ENCODE measurements around the gene NOL12.

NOL12 gene

DNA sequence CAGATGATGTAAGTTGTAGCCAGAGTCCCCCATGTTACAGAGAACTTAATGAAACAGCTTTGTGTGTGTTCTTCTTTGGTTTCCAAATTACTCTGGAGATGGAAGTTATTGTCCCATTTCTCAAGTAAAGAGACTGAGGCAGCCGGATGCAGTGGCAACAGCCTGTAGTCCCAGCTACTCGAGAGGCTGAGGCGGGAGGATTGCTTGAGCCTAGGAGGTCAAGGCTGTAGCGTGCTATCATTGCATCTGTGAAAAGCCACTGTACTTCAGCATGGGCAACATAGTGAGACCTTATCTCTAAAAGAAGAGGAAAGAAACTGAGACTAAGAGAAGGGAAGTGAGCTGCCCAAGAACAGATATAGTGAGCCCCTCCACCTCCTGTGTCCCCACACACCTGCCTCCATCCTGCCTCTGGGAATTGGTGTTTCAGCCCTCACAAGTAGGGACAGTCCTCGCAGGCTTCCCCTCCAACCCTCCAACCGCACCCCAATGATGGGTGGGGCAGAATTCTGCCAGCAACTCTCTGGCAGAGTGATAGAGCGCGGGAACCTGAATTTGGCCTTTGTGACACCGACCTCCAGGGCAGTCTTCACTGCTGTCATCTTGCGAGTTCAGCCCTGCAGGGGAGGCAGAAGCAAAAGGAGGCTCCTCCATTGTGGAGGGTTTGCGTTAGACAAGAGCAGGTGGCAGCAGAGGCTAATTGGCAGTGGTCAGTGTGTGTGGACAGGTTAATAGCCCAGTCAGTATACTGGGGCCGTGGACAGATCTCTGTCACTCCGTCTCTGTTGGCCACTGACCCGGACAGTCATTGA, 26.0 kb upstream of the NOL12 start:
- DNase-seq = no peak

DNA sequence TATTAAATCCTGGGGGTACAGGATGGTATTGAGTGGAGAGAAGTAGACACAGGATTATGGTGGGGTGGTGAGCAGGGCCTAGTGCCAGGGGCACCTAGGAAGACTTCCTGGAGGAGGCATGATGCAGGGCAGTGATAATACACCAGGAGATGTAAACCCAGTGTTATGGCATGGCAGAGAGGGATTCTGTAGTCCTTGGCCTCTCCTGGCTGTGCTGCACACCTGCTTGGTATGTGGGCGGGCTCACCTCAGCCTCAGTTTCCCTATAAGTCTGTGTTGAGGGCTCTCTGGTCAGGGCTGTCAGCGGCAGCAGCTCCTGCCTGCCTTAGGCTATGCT, 25.5 kb upstream of the NOL12 start:
- DNase-seq = no peak

- DNase-seq = no peak
These were observed 24.8 kb upstream of the NOL12 start for GRCh38 chr22:37661160-37661924.

DNA sequence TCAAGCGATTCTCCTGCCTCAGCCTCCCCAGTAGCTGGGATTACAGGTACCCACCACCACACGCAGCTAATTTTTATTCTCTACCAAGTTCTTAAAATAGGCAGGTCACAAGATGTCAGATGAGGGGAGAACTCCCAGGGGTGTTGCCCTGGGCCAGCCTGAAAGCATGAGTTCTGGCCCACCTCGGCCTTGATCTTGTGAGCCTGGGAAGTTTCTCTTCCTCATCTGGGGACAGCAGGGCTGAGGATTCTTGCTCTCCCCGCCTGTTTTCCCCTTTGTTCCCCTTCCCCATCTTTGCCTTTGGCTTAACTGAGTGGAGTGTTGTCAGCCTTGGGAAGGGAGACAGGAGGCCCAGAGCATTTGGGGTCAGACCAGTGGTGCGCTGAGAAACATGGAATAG, 24.1 kb upstream of the NOL12 start:
- DNase-seq = no peak

- DNase-seq = no peak
These were observed 22.5 kb upstream of the NOL12 start for GRCh38 chr22:37663521-37664140.

- no peak for DNase-seq
These were observed 21.7 kb upstream of the NOL12 start for GRCh38 chr22:37664249-37665101.

- no peak for DNase-seq
These were observed 20.7 kb upstream of the NOL12 start for GRCh38 chr22:37665487-37665886.

DNA sequence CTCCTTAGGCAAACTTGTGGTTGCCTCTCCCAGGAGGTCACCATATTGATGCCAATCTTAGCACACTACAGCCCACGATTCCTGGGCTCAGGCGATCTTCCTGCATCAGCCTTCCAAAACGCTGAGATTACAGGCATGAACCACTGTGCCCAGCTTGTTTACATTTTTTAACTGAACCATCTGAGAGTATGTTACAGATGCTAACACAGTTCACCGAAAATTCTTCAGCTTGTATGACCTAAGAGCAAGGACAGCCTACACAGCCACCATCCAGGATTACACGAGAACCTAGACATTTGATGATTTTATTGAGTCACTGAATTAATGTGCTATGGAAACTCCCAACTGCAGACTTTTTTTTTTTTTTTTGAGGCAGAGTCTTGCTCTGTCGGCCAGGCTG, 16.6 kb upstream of the NOL12 start:
- no peak for DNase-seq

GRCh38 chr22:37672206-37672919, 13.8 kb upstream of the NOL12 start:
- no peak for DNase-seq

DNA sequence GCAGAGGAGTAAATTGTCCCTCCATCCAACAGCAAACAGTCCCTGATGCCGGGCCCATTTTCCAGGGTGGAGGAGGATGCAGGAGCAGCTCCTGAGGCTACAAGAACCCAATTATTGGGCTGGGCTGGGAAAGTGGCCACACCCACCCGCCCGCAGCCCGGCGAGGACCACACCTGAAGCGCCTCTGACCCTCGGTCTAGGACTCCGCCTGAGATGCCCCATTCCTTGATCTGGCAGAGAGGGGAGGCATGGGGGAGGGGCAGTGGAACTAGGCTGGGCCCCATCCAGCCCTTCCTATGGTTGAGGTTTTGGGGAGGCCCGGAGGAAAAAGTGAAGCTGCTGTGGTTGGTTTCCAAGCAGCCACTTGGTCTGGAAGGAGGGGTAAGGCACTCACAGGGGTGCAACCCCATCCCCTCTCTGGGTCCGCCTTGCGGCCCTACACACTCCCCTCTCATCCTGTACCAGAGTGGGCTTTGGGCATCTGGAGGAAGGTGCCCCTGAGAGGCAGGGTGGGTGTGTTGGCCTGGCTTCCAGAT, 13.2 kb upstream of the NOL12 start:
- DNase-seq = no peak

DNA sequence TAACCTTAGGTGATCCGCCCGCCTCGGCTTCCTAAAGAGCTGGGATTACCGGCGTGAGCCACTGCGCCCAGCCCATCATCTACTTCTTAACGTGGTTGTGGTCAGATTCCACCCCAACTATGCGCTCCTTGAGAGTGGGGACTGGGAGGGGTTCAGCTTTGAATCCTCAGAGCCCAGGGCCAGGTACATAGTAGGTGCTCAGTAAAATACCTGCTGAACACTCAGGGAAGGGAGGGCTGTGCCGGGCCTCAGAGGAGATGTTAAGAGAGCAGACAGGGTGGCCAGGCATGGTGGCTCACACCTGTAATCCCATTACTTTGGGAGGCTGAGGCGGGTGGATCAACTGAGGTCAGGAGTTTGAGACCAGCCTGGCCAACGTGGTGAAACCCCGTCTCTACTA, 11.9 kb upstream of the NOL12 start:
- no peak for DNase-seq

DNA sequence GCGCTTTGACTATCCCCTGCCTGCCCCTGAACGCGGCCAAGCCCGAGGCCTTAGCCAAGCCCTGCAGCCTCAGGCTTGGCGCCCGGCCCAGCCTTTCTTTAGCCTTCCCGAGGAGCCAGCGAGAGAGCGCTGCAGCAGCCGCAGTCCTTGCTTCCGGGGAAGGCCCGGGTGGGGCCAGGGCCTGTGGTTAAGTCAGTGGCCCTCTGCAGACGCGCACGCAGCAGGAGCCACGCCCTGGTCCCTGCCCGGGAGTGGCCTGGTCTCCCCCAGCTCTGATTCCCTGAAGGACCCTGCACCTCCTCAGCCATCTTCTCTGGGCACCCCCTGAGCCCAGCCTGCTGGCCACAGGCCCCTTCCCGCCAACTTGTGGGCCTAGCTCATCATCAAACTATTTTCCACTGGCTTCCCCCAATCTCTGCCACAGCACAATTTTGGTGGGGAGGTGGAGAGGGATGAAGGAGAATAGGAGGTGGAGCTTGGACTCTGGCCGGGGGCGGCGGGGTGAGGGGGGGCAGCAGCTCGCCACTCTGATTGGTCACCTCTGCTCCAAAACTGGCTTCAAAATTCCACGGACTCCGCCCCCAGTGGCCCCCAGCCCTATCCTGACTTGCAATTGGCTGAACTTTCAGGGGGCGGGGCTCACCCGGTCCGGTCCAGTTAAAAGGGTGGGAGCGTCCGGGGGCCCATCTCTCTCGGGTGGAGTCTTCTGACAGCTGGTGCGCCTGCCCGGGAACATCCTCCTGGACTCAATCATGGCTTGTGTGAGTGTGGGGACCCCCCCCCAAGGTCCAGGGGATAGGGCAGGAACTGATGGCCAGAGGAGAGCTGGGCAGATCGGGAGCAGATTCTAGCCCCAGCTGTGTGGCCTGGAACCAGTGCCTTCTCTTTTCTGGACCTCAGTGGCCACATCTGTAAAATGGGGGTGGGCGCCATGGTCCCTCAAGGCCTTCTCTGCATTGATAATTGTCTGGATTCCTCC, 10.9 kb upstream of the NOL12 start, which contains the start of gene LGALS1:
Gene LGALS1 (plus strand): TSS at position 686 of the 979 bp plus-strand sequence. CDS start 67 bp downstream, at position 753.
- DNase-seq = peak; percentile 87

DNA sequence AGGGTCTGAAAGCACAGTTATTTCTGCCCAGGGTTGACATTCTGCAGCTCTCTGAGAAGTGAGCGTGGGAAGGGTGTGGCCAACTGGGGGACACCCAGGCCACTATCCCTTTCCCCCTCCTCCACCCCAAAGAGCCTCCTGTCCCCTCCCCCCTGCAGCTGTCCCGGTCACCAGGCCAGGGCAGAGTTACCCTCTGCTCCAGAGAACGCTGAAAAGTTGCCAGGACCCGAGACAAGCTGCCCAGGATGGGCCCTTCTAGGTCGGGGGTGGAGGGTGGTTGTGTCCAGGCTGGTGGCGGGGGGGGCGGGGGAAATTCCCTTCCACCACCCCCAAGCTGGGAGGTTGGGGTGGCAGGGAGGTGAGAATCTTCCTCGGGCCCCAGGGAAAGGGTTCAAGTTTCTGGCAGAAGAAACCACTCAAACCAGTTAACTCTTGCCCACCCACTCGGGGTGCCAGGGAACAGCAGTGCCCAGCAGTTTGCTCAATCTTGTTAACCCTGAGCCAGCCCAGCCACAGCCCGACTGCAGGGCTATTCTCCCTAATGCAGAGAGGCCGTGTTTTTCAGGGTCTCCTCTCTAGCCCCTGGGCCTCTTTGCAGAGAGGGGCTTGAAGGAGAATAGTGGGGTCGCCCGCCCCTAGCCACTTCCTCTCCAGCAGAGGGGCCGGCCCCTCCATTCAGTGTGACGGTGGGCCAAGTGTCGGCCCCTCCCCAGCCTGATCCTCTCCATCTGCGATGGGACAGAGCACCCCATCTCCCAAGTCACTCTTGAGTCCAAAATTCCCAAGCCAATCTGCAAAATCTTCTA, 10.0 kb upstream of the NOL12 start:
- peak; percentile 57 for DNase-seq

- DNase-seq = peak; percentile 90
These were observed 9.2 kb upstream of the NOL12 start for GRCh38 chr22:37676736-37677492.

GRCh38 chr22:37677493-37677974, 8.6 kb upstream of the NOL12 start:
- no peak for DNase-seq

- no peak for DNase-seq
These were observed 7.8 kb upstream of the NOL12 start for GRCh38 chr22:37678372-37678771.

DNA sequence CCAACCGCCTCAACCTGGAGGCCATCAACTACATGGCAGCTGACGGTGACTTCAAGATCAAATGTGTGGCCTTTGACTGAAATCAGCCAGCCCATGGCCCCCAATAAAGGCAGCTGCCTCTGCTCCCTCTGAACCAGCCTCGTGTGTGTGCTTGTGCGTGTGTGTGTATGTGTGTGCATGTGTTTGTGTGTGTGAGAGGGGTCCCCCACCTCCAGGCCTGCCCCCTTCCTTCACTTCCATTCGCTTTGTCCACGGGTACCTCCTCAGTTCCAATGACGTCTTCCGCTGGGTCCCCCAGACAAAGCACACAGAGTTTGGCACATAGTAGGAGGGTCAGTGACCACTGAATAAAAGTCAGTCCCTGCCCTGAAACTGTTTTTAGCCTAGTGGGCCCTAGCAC, 6.5 kb upstream of the NOL12 start:
- no peak for DNase-seq

DNA sequence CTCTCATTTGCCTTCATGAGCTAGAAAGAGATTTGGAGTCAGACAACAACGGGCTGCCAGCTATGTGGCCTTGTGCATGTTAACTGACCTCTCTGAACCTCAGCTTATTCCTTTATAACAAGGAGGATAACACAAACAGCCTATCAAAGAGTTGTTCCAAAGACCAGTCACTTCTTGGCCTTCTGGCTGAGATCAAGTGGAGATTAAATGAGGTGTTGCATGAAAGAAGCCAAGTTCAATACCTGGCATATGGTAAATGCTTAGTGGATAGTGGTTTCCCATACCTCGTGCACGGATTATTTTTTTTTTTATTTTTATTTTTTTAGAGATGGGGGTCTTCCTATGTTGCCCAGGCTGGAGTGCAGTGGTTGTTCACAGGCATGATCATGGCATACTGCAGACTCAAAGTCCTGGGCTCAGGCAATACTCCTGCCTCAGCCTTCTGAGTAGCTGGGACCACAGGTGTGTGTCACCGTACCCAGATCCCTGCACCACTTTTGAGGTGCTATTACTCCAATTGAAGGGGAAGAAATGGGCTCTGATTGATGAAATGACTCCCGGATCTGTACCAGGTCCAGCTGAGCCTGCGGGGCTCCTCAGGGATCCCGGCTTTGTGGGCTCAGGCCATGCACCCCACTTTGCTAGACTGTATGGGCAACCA, 5.8 kb upstream of the NOL12 start:
- DNase-seq = no peak
